ENCODE measurements around the gene RAD51B.

GRCh38 chr14:68249661-68250451, 430.3 kb downstream of the RAD51B start:
- TF ChIP-seq EZH2phosphoT487 (IDR thresholded peaks at IDR 0.05; ENCODE audit: borderline replicate concordance, low read length) = no peak
- no peak for TF ChIP-seq CTCF (conservative IDR thresholded peaks at IDR 0.05; ENCODE audit: low read depth, low read length)

Data from PC-3 (cell line).